ENCODE data around the gene PSMG3. TPM values are rescaled to one million over a fixed set of nuclear protein-coding genes. Genes with fewer than 3 reads are reported as not detected.
"Not testable (repeated sequence)": the region's sequence is repeated elsewhere in the genome, so short reads cannot be mapped to it uniquely, and the experiment has no call there.

Gene PSMG3
- polyA plus RNA-seq, 2 donors = 66.9 to 72.3 TPM

GRCh38 chr7:1583241-1583930 is 13.6 kb upstream of the PSMG3 start:
- not testable (repeated sequence) for H3K4me3 ChIP-seq (ENCODE audit: low read depth in 1 of 2, low read length in 2 of 2); H3K9me3 ChIP-seq (ENCODE audit: control insufficient read depth in 2 of 2, insufficient read depth in 1 of 2, low read depth in 1 of 2, low read length in 1 of 2); H3K27me3 ChIP-seq (ENCODE audit: control insufficient read depth in 1 of 2, insufficient read depth in 2 of 2, low read length in 2 of 2); H3K36me3 ChIP-seq (ENCODE audit: control insufficient read depth in 2 of 2, insufficient read depth in 2 of 2, low read length in 1 of 2); H3K27ac ChIP-seq (ENCODE audit: low read depth in 2 of 2, low read length in 1 of 2); H3K4me1 ChIP-seq (ENCODE audit: control insufficient read depth in 2 of 2, insufficient read depth in 2 of 2, low read length in 1 of 2)
- WGBS, 2 donors = 82 to 84% methylated on average over 18 to 19 of the region's 19 CpGs

- no peaks in the 10 kb centered on the region for H3K36me3 ChIP-seq (ENCODE audit: control insufficient read depth in 2 of 2, insufficient read depth in 2 of 2, low read length in 1 of 2)
- no peaks in the 10 kb centered on the region for H3K9me3 ChIP-seq (ENCODE audit: control insufficient read depth in 2 of 2, insufficient read depth in 1 of 2, low read depth in 1 of 2, low read length in 1 of 2)
- no peak overlapping the region for H3K4me3 ChIP-seq (ENCODE audit: low read depth in 1 of 2, low read length in 2 of 2)
- 84 to 87% methylated on average over 19 of the region's 19 CpGs for WGBS, 2 donors
- H3K27ac ChIP-seq (ENCODE audit: low read depth in 2 of 2, low read length in 1 of 2) = no peak overlapping the region
- no peaks in the 10 kb centered on the region for H3K27me3 ChIP-seq (ENCODE audit: control insufficient read depth in 1 of 2, insufficient read depth in 2 of 2, low read length in 2 of 2)
- H3K4me1 ChIP-seq (ENCODE audit: control insufficient read depth in 2 of 2, insufficient read depth in 2 of 2, low read length in 1 of 2) = no peaks in the 10 kb centered on the region
Observed at GRCh38 chr7:1580422-1581030, 10.7 kb upstream of the PSMG3 start.

- WGBS, 2 donors = 26 to 29% methylated on average over 13 to 14 of the region's 14 CpGs
- Histone ChIP-seq H3K27me3 (ENCODE audit: control insufficient read depth in 1 of 2, insufficient read depth in 2 of 2, low read length in 2 of 2) (no peaks in the 10 kb centered on the region), H3K4me1 (ENCODE audit: control insufficient read depth in 2 of 2, insufficient read depth in 2 of 2, low read length in 1 of 2) (no peaks in the 10 kb centered on the region)
Observed at GRCh38 chr7:1579481-1580421, 9.9 kb upstream of the PSMG3 start.

GRCh38 chr7:1578513-1578912 is 8.7 kb upstream of the PSMG3 start:
- H3K4me3 ChIP-seq (ENCODE audit: low read depth in 1 of 2, low read length in 2 of 2) = no peak overlapping the region
- 92 to 94% methylated on average over 6 of the region's 6 CpGs for whole genome bisulfite sequencing, 2 donors
- no peaks in the 10 kb centered on the region for H3K27me3 ChIP-seq (ENCODE audit: control insufficient read depth in 1 of 2, insufficient read depth in 2 of 2, low read length in 2 of 2)
- H3K9me3 ChIP-seq (ENCODE audit: control insufficient read depth in 2 of 2, insufficient read depth in 1 of 2, low read depth in 1 of 2, low read length in 1 of 2) = no peaks in the 10 kb centered on the region
- no peak overlapping the region for H3K27ac ChIP-seq (ENCODE audit: low read depth in 2 of 2, low read length in 1 of 2)
- no peaks in the 10 kb centered on the region for H3K36me3 ChIP-seq (ENCODE audit: control insufficient read depth in 2 of 2, insufficient read depth in 2 of 2, low read length in 1 of 2)
- H3K4me1 ChIP-seq (ENCODE audit: control insufficient read depth in 2 of 2, insufficient read depth in 2 of 2, low read length in 1 of 2) = no peaks in the 10 kb centered on the region

More at GRCh38 chr7:1579481-1580421, 9.9 kb upstream of the PSMG3 start:
- Histone ChIP-seq H3K9me3 (ENCODE audit: control insufficient read depth in 2 of 2, insufficient read depth in 1 of 2, low read depth in 1 of 2, low read length in 1 of 2) (no peaks in the 10 kb centered on the region), H3K36me3 (ENCODE audit: control insufficient read depth in 2 of 2, insufficient read depth in 2 of 2, low read length in 1 of 2) (no peaks in the 10 kb centered on the region), H3K27ac (ENCODE audit: low read depth in 2 of 2, low read length in 1 of 2) (no peak overlapping the region), H3K4me3 (ENCODE audit: low read depth in 1 of 2, low read length in 2 of 2) (no peak overlapping the region)

GRCh38 chr7:1576521-1577253 is 6.9 kb upstream of the PSMG3 start:
- H3K9me3 ChIP-seq (ENCODE audit: control insufficient read depth in 2 of 2, insufficient read depth in 1 of 2, low read depth in 1 of 2, low read length in 1 of 2) = no peaks in the 10 kb centered on the region
- no peaks in the 10 kb centered on the region for H3K36me3 ChIP-seq (ENCODE audit: control insufficient read depth in 2 of 2, insufficient read depth in 2 of 2, low read length in 1 of 2)
- H3K4me1 ChIP-seq (ENCODE audit: control insufficient read depth in 2 of 2, insufficient read depth in 2 of 2, low read length in 1 of 2) = no peaks in the 10 kb centered on the region
- 78% methylated on average over 15 of the region's 15 CpGs for WGBS, 2 donors
- H3K27ac ChIP-seq (ENCODE audit: low read depth in 2 of 2, low read length in 1 of 2) = no peak overlapping the region
- H3K4me3 ChIP-seq (ENCODE audit: low read depth in 1 of 2, low read length in 2 of 2) = no peak overlapping the region
- no peaks in the 10 kb centered on the region for H3K27me3 ChIP-seq (ENCODE audit: control insufficient read depth in 1 of 2, insufficient read depth in 2 of 2, low read length in 2 of 2)

- Histone ChIP-seq H3K4me1 (ENCODE audit: control insufficient read depth in 2 of 2, insufficient read depth in 2 of 2, low read length in 1 of 2) (no peaks in the 10 kb centered on the region), H3K9me3 (ENCODE audit: control insufficient read depth in 2 of 2, insufficient read depth in 1 of 2, low read depth in 1 of 2, low read length in 1 of 2) (no peaks in the 10 kb centered on the region), H3K4me3 (ENCODE audit: low read depth in 1 of 2, low read length in 2 of 2) (no peak overlapping the region), H3K27me3 (ENCODE audit: control insufficient read depth in 1 of 2, insufficient read depth in 2 of 2, low read length in 2 of 2) (no peaks in the 10 kb centered on the region), H3K36me3 (ENCODE audit: control insufficient read depth in 2 of 2, insufficient read depth in 2 of 2, low read length in 1 of 2) (no peaks in the 10 kb centered on the region), H3K27ac (ENCODE audit: low read depth in 2 of 2, low read length in 1 of 2) (no peak overlapping the region)
- WGBS, 2 donors = 59 to 85% methylated on average over 7 of the region's 7 CpGs
Observed at GRCh38 chr7:1575809-1576208, 6.0 kb upstream of the PSMG3 start.

- no peak overlapping the region for H3K27ac ChIP-seq (ENCODE audit: low read depth in 2 of 2, low read length in 1 of 2)
Observed at GRCh38 chr7:1572111-1572822, 2.4 kb upstream of the PSMG3 start.

GRCh38 chr7:1569440-1569832 is 396 bp downstream of the PSMG3 start:
- peaks cover 0 to 18% of the 10 kb centered on the region in 2 donors for H3K4me1 ChIP-seq (ENCODE audit: control insufficient read depth in 2 of 2, insufficient read depth in 2 of 2, low read length in 1 of 2)
- H3K9me3 ChIP-seq (ENCODE audit: control insufficient read depth in 2 of 2, insufficient read depth in 1 of 2, low read depth in 1 of 2, low read length in 1 of 2) = no peaks in the 10 kb centered on the region
- peaks cover 0 to 4% of the 10 kb centered on the region in 2 donors for H3K36me3 ChIP-seq (ENCODE audit: control insufficient read depth in 2 of 2, insufficient read depth in 2 of 2, low read length in 1 of 2)
- H3K4me3 ChIP-seq (ENCODE audit: low read depth in 1 of 2, low read length in 2 of 2) = peak overlapping the region; percentile 60 to 89
- no peaks in the 10 kb centered on the region for H3K27me3 ChIP-seq (ENCODE audit: control insufficient read depth in 1 of 2, insufficient read depth in 2 of 2, low read length in 2 of 2)
- H3K27ac ChIP-seq (ENCODE audit: low read depth in 2 of 2, low read length in 1 of 2) = peak overlapping the region; percentile 95 to 98
- WGBS, 2 donors = 12 to 15% methylated on average over 27 of the region's 27 CpGs

More at GRCh38 chr7:1572111-1572822, 2.4 kb upstream of the PSMG3 start:
- H3K4me3 ChIP-seq (ENCODE audit: low read depth in 1 of 2, low read length in 2 of 2) = no peak overlapping the region
- WGBS, 2 donors = 76 to 87% methylated on average over 7 of the region's 7 CpGs
- no peaks in the 10 kb centered on the region for H3K27me3 ChIP-seq (ENCODE audit: control insufficient read depth in 1 of 2, insufficient read depth in 2 of 2, low read length in 2 of 2)
- H3K4me1 ChIP-seq (ENCODE audit: control insufficient read depth in 2 of 2, insufficient read depth in 2 of 2, low read length in 1 of 2) = peaks cover 0 to 6% of the 10 kb centered on the region in 2 donors
- no peaks in the 10 kb centered on the region for H3K36me3 ChIP-seq (ENCODE audit: control insufficient read depth in 2 of 2, insufficient read depth in 2 of 2, low read length in 1 of 2)
- H3K9me3 ChIP-seq (ENCODE audit: control insufficient read depth in 2 of 2, insufficient read depth in 1 of 2, low read depth in 1 of 2, low read length in 1 of 2) = no peaks in the 10 kb centered on the region

Measured in esophagus (tissue), 2 donors.